ENCODE measurements around the gene DOCK3. TPM values are rescaled to one million over a fixed set of nuclear protein-coding genes. Genes with fewer than 3 reads are reported as not detected.
"Not testable (repeated sequence)": the region's sequence is repeated elsewhere in the genome, so short reads cannot be mapped to it uniquely, and the experiment has no call there.

The DOCK3 gene
- total RNA-seq, 1 experiment from 2014 or later = 0.15 TPM

DNA sequence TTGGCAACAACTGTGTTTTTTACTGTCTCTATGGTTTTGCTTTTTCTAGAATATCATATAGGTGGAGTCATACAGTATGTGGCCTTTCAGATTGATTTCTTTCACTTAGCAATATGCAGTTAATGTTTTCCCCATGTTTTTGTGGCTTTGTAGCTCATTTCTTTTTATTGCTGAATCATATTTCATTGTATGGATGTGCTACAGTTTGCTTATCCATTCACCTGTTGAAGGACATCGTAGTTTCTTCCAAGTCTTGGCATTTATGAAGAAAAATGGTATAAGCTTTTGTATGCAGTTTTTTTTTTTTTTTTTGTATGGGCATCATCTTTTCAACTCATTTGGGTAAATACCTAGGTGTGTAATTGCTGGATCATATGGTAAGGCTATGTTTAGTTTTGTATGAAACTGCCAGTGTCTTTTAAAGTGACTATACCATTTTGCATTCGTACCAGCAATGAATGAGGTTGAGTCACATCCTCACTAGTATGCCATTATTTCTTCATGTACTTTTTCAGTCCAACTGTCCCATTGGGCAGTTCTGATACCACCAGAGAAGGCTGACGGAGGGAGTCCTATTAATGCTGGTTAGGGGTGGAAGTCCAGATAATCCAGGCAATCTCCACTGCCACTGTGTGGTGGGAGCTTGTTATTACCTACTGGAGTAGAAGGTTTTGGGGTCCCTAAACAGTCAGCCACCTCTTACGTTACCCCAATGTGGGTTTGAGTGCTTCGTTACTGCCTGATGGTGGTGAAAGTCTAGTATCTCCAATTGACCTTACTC is 210.5 kb downstream of the DOCK3 start:
- ChIA-PET POLR2A (ENCODE audit: unreplicated experiment) (no interaction called here), CTCF (no interaction called here)
- H4K20me1 ChIP-seq (ENCODE audit: low read length) = no peaks in the 10 kb centered on the region
- H2AFZ ChIP-seq (ENCODE audit: low read length) = no peak overlapping the region
- no peak for ATAC-seq
- H3F3A ChIP-seq (ENCODE audit: low read length, unreplicated experiment) = no peaks in the 10 kb centered on the region
- H3K9me2 ChIP-seq (replicated peaks; ENCODE audit: low read length) = no peaks in the 10 kb centered on the region
- no peak overlapping the region for H3K27ac ChIP-seq (ENCODE audit: low read length)
- intact Hi-C loops (cut with micrococcal nuclease) = loop anchor here (1.0 kb wide), 1 partner anchor 269 kb away; no protein-coding TSS in a partner anchor
- H3K36me3 ChIP-seq (ENCODE audit: low read depth, low read length) = no peaks in the 10 kb centered on the region
- peak; percentile 39 for DNase-seq
- H3K9me3 ChIP-seq (ENCODE audit: low read length) = no peaks in the 10 kb centered on the region
- H3K4me2 ChIP-seq (ENCODE audit: low read length) = no peak overlapping the region
- no peaks in the 10 kb centered on the region for H3K79me2 ChIP-seq (ENCODE audit: low read length)
- H3K4me3 ChIP-seq (ENCODE audit: low read length) = no peak overlapping the region
- H3K9ac ChIP-seq (ENCODE audit: low read length) = no peak overlapping the region
- H3K27me3 ChIP-seq (ENCODE audit: low read length) = no peaks in the 10 kb centered on the region
- TF ChIP-seq EZH2 (IDR thresholded peaks at IDR 0.05; ENCODE audit: low read length, unreplicated experiment) = no peak
- TF ChIP-seq, protein P1, sequence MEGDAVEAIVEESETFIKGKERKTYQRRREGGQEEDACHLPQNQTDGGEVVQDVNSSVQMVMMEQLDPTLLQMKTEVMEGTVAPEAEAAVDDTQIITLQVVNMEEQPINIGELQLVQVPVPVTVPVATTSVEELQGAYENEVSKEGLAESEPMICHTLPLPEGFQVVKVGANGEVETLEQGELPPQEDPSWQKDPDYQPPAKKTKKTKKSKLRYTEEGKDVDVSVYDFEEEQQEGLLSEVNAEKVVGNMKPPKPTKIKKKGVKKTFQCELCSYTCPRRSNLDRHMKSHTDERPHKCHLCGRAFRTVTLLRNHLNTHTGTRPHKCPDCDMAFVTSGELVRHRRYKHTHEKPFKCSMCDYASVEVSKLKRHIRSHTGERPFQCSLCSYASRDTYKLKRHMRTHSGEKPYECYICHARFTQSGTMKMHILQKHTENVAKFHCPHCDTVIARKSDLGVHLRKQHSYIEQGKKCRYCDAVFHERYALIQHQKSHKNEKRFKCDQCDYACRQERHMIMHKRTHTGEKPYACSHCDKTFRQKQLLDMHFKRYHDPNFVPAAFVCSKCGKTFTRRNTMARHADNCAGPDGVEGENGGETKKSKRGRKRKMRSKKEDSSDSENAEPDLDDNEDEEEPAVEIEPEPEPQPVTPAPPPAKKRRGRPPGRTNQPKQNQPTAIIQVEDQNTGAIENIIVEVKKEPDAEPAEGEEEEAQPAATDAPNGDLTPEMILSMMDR (conservative IDR thresholded peaks at IDR 0.05; ENCODE audit: low read depth, low read length) = peak; percentile 51
- H3K4me1 ChIP-seq (ENCODE audit: insufficient read depth, low read length) = no peaks in the 10 kb centered on the region
- BruUV-seq (replicated peaks) = no TSS peak

GRCh38 chr3:50890688-50891344 is 216.1 kb downstream of the DOCK3 start:
- H3K9me3 ChIP-seq (ENCODE audit: low read length) = no peaks in the 10 kb centered on the region
- H3K27me3 ChIP-seq (ENCODE audit: low read length) = peaks cover 26% of the 10 kb centered on the region
- TF ChIP-seq, protein P1 (conservative IDR thresholded peaks at IDR 0.05; ENCODE audit: low read depth, low read length) = no peak
- TF ChIP-seq EZH2 (IDR thresholded peaks at IDR 0.05; ENCODE audit: low read length, unreplicated experiment) = no peak
- no peak for TF ChIP-seq EZH2phosphoT487 (IDR thresholded peaks at IDR 0.05; ENCODE audit: borderline replicate concordance, low read length)
- H3K79me2 ChIP-seq (ENCODE audit: low read length) = no peaks in the 10 kb centered on the region
- H2AFZ ChIP-seq (ENCODE audit: low read length) = no peak overlapping the region
- no peaks in the 10 kb centered on the region for H4K20me1 ChIP-seq (ENCODE audit: low read length)
- H3K36me3 ChIP-seq (ENCODE audit: low read depth, low read length) = no peaks in the 10 kb centered on the region
- no peak overlapping the region for H3K27ac ChIP-seq (ENCODE audit: low read length)
- ATAC-seq = peak; percentile 49; the same call in 1 of the 2 replicates
- intact Hi-C loops (cut with micrococcal nuclease) = no loop called here
- no peak overlapping the region for H3K4me2 ChIP-seq (ENCODE audit: low read length)
- H3K4me3 ChIP-seq (ENCODE audit: low read length) = no peak overlapping the region
- no peak overlapping the region for H3K9ac ChIP-seq (ENCODE audit: low read length)
- ChIA-PET POLR2A (ENCODE audit: unreplicated experiment) (no interaction called here), CTCF (no interaction called here)
- H3K9me2 ChIP-seq (replicated peaks; ENCODE audit: low read length) = no peaks in the 10 kb centered on the region
- no TSS peak for BruUV-seq (replicated peaks)
- DNase-seq = no peak
- H3F3A ChIP-seq (ENCODE audit: low read length, unreplicated experiment) = no peaks in the 10 kb centered on the region
- no peaks in the 10 kb centered on the region for H3K4me1 ChIP-seq (ENCODE audit: insufficient read depth, low read length)

DNA sequence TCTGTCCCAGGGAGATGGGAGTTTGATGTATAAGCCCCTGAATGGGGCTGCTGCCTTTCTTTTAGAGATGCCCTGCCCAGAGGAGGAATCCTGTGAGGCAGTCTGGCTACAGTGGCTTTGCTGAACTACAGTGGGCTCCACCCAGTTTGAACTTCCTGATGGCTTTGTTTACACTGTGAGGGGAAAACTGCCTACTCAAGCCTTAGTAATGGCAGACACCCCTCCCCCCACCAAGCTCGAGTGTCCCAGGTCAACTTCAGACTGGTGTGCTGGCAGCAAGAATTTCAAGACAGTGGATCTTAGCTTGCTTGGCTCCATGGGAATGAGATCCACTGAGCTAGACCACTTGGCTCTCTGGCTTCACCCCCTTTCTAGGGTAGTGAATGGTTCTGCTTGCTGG is 226.4 kb downstream of the DOCK3 start:
- H3K79me2 ChIP-seq (ENCODE audit: low read length); H3K9me2 ChIP-seq (replicated peaks; ENCODE audit: low read length); H3K27ac ChIP-seq (ENCODE audit: low read length); BruUV-seq (replicated peaks); H3F3A ChIP-seq (ENCODE audit: low read length, unreplicated experiment); H4K20me1 ChIP-seq (ENCODE audit: low read length); H3K9me3 ChIP-seq (ENCODE audit: low read length); H3K9ac ChIP-seq (ENCODE audit: low read length); intact Hi-C loops (cut with micrococcal nuclease); H3K36me3 ChIP-seq (ENCODE audit: low read depth, low read length); H3K4me3 ChIP-seq (ENCODE audit: low read length); CTCF ChIA-PET; H3K4me1 ChIP-seq (ENCODE audit: insufficient read depth, low read length): not testable (repeated sequence)
- POLR2A ChIA-PET (ENCODE audit: unreplicated experiment) = interaction anchor here (0.6 kb wide), 1 partner anchor 289 kb away, joined by 3 read pairs; the partner anchor contains the start of gene CISH
- H2AFZ ChIP-seq (ENCODE audit: low read length) = 0 out of 2 replicates have a peak overlapping the region, but pooled peaks have one; percentile 42
- H3K27me3 ChIP-seq (ENCODE audit: low read length) = peaks cover 12% of the 10 kb centered on the region
- DNase-seq = peak; percentile 63
- ATAC-seq = peak; percentile 64
- peak overlapping the region; percentile 20 for H3K4me2 ChIP-seq (ENCODE audit: low read length)

All from PC-3 (cell line).